Left kidney (tissue), 2 donors: Measurements from ENCODE around the gene CHKB. TPM values are rescaled to one million over a fixed set of nuclear protein-coding genes. Genes with fewer than 3 reads are reported as not detected.
"Not testable (repeated sequence)": the region's sequence is repeated elsewhere in the genome, so short reads cannot be mapped to it uniquely, and the experiment has no call there.

ENCODE experiments used
- DNase-seq: peaks from one replicate; pipeline ENCODE4 v3.0.0-alpha.2; 2013
- polyA plus RNA-seq: library from polyadenylated mRNA; unstranded; fragments of 120-200 nt; gene quantifications from one replicate; pipeline ENCODE4 v1.2.1, GENCODE V29; 2013; ENCODE audit not compliant: insufficient read length

CHKB gene
- polyA plus RNA-seq, 1 donor: 112 TPM

DNA sequence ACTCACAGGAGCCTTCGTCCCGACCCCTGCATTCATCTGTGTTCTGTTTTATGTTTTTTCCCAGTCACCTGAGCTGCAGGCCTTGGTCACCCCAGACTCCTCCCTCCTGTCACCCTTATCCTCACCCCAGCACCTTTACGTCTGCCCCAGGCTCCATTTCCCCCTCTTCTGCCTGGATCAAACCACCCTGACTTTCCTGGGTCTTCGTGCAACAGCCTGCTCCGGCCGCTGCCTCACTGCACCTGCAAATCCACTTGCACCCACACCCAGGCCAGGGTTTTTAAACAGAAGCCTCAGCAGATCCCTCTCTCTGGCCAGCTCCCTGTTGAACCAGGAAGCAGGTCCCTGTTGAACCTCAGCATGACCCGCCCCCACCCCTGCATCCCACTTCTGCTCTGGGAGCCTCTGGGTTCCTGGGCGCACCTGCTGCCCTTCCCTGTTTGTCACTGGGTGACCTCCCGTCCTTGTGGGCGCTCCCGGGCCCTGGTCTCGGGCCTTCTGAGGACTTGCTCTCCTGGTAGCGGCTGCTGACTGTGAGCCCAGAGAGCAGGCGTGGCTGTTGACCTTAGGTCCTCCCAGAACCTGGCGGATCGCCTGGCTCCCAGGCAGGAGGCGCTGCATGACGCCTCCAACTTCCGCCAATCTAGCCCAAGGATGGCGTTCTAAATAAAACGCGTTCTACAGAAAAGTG, 30.8 kb upstream of the CHKB start:
- DNase-seq: no peak

DNA sequence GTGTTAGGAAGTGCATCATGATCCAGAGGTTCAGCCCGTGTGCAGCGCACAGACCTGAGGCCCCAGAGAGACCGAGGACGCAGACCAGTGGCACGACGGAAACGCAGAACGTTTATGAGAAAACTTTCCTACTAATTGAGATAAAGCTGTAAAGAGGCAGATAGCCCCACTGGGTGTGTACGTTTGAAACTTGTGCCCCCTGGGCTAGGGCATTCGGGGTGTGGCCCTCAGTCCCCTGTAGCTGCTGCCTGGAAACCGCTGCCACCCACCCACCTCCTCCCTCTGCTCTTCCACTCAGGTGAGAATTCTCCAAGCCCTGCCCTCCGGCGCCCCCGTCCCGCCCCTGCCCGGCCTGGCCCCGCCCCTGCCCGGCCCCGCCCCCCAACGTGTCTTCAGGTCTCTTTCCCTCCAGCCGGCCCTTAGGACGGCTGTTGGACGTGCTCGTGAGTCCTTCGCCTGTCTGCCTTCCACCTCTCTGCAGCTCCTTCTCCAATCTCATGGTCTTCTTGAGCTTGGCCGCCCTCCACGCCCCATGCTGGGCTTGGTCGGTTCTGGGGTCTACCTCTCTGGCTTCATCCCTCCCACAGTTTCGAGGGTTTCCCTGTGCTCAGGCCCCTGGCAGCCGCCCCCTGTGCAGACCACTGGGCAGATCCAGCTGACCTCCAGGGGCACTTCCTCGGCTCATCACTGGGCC, 30.0 kb upstream of the CHKB start:
- no peak for DNase-seq

DNA sequence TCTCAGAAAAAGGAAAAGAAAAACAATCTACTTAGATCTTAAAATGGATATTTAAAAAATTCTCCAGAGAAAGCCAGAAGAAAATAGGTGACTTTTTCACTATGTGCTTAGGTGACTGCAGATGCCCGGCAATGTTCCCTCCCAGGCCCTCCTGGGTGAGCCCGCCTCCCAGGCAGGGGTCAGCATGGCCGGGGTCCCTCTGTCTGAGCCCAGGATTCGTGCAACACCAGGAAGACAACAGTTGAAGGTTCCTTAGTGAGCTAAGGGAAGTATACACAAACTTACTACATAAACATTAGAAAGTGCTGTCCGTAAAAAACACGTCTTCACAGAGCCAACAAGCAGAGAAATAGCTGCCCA, 29.5 kb upstream of the CHKB start:
- no peak for DNase-seq

DNA sequence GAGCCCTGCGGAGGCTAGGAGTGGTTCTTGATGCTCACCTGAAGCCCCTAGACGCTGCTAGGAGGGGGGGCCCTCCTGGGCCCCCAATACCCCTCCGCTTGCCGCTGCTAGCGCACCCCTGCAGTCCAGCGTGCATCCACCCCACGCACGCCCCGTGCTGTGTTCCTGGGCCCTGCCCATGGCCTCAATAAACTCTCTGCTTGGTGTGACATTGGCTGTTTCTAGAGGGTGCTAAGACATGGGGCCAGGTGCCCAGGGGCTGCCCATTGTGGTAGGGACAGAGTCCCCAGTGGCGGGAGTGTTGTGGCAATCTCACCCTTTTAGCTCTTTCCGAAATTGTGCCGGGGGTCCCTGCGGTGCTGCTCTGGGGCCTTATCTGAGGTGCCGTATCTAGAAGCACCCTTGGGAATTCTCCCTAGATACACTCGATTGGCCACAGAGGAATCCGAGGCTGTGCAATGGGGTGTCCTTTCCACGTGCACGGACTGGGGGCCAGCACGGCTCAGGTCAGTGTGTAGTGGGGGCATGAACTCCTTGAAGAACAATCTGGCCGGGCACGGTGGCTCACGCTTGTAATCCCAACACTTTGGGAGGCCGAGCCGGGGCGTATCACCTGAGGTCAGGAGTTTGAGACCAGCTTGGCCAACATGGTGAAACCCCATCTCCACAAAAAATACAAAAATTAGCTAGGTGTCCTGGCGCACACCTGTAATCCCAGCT, 28.9 kb upstream of the CHKB start:
- DNase-seq: no peak

DNA sequence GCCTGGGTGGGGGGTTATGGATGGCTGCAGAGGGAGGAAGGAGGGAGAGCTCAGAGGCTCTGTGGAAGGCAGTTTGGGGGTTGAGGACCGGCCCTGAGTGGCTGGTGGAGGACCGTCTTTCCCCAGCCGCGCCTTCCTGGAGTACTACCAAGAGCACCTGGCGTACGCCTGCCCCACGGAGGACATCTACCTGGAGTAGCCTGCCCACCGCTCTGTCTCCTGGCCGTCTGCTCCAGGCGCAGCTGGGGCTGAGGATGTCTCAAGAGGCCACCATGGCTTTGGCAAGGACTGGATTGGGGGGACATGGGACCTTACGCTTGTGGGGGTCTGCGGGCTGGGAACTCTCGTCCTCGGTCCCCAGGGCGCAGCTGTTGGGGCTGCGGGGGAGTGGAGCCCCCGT, 27.9 kb upstream of the CHKB start:
- no peak for DNase-seq

DNA sequence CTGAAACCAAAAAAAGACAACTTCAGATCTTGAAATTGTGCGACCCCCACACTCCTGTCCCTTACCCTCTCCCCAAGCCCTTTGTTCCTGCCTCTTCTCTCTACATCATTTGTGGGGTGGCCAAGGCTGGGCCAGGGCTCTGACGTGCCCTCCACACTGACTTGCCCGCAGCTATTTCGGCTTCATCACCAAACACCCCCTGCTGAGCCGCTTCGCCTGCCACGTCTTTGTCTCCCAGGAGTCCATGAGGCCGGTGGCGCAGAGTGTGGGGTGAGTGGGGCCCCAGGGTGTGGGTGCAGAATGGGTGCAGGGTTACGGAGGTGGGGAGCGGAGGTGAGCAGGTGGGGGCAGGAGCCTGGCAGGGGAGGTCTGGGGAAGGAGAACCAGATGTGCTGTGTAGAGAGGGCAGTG, 27.4 kb upstream of the CHKB start:
- DNase-seq: no peak

DNA sequence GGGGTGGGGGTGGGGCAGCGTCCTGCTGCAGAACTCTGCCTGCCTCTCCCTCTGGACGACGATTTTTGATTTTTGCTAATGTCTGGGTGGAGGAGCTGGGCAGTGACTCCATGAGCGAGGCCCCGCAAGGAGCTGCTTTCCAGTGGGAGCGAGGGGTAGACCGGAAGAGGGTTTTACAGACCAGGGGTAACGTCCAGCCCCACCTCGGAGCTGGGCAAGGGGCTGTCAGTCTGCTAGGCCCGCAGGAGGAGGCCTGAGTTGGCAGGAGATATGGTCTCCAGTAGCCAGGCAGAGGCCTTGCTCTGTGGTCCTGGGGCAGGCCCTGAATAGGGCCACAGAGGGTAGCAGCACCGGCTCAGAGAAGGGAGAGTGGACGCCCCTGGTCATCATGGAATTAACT, 26.9 kb upstream of the CHKB start:
- no peak for DNase-seq

DNA sequence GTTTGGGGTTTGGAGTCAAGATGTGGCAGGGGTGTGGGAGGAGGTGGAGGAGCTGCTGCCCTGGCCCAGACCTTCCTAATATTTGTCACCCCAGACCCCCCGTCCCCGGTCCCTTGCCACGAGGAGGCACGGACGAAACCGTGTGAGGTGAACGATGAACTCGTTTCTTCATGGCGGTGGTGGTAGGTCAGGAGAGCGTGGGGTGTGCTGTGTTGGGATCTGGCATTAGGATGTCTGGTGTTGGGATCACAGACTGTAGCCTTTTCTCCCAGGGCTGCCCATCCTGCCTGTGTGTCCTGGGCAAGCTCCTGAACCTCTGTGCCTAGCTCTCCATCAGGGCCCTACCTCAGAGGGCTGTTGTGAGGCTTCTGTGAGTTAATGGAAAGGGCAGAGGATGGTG, 26.3 kb upstream of the CHKB start:
- DNase-seq: no peak

DNA sequence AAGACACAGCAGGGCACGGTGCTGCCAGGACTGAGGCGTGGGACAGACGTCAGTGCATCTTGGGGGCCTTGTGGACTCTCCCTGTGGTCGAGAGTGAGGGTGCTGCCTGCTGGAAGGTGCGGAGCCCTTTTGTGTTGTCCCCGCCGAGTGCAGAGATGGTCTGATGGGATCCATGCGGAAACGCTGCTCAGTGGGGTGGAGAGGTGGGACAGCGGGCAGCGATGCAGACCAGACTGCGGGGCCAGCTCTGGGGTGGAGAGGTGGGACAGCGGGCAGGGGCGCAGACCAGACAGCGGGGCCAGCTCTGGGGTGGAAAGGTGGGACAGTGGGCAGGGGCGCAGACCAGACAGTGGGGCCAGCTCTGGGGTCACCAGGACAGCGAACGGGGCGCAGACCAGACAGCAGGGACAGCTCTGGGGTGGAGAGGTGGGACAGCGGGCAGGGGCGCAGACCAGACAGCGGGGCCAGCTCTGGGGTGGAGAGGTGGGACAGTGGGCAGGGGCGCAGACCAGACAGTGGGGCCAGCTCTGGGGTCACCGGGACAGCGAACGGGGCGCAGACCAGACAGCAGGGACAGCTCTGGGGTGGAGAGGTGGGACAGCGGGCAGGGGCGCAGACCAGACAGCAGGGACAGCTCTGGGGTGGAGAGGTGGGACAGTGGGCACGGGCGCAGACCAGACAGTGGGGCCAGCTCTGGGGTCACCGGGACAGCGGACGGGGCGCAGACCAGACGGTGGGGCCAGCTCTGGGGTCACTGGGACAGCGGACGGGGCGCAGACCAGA, 25.6 kb upstream of the CHKB start:
- not testable (repeated sequence) for DNase-seq

DNA sequence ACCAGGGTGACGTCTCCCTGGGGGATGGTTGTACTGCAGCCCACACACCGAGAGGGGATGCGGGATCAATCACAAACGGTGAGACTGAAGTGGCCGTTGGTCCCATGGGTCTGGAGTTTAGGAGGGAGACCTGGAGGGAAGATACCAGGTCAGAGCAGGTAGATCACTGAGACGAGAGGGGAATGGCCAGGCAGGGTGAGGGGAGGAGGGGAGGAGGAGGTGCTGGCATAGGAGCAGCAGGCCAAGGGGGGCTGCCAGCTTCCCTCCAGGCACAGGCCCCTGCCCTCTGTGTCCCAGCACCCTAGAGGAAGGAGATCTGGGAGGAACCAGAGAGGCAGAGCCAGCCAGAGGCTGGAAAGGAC, 25.0 kb upstream of the CHKB start:
- DNase-seq: no peak

DNA sequence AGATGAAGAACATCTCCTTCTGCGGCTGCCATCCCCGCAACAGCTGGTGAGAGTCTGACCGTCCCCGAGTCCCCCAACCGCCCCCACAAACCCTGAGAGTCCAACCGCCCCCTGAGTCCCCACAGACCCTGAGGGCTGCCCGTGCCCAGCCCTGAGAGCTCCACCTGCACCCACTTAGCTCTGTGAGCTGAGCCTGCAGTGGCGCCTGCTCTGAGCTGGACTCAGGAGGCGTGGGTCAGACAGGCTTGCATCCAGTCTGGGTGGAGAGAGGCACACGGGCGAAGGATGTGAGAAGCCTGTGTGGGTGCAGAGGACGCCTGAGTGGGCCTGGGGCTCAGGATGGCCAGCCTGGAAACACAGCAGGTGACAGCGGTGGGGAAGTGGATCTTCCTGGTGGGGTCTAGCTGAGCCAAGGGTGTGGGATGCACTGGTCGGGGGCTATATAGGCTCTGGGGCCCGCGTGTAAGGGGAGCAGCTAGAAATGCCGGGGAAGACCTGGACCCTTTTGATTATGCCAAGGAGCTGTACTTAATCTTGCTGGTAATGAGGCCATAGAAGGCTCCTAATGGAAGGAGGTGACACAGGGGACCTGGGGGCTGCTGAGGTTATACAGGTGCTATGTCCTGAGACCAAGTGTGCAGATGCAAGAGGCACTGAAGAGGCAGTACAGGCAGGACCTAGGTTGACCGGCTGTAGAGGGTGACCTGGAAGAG, 24.5 kb upstream of the CHKB start:
- no peak for DNase-seq

DNA sequence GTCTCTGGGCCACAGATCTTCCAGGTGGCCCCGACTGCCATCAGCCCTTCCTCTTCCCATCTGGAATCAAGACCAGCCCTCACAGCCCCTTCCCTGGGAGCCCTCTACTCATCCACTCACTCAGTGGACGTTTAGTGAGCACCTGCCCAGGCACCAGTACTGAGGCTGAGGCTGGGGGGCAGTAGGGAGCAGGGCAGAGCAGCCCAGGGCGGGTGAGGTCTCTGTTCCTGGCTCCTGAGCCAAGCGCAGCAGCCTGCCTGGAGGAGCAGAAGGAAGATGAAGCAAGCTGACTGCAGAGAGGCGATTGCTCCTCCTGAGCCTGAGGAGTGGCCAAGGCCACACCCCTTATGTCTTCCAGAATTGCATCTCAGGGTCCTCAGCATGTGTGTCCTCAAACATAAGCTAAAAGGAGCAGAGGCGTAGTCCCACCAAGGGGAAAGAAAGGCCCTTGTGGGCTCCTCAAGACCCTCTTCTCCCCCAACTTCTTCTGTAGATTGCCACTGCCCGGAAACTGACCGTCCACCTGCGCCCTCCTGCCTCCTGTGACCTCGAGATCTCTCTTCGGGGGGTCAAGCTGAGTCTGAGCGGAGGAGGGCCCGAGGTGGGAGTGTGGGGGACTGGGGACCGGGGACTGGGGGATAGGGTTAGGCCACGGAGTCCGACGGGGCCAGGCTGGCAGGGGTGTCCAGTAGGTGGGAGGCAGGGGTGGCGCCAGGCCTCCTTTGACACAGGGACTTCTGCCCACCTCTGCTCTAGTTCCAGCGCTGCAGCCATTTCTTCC, 23.7 kb upstream of the CHKB start:
- no peak for DNase-seq

DNA sequence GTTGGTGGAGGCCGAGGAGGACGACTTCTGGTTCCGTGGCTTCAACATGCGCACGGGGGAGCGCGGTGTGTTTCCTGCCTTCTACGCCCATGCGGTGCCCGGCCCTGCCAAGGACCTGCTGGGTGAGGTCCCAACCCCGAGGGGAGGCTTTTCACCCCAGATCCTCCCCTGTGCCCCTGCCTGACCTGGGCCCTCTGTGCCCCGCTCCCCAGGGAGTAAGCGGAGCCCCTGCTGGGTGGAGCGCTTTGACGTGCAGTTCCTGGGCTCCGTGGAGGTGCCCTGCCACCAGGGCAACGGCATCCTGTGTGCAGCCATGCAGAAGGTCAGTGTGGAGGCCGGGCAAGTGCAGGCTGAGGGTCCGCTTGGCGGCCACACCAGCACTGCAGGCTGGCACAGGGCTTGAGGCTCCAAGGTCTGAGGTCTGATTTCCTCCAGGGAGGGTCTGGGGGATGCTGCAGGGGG, 23.0 kb upstream of the CHKB start:
- no peak for DNase-seq

DNA sequence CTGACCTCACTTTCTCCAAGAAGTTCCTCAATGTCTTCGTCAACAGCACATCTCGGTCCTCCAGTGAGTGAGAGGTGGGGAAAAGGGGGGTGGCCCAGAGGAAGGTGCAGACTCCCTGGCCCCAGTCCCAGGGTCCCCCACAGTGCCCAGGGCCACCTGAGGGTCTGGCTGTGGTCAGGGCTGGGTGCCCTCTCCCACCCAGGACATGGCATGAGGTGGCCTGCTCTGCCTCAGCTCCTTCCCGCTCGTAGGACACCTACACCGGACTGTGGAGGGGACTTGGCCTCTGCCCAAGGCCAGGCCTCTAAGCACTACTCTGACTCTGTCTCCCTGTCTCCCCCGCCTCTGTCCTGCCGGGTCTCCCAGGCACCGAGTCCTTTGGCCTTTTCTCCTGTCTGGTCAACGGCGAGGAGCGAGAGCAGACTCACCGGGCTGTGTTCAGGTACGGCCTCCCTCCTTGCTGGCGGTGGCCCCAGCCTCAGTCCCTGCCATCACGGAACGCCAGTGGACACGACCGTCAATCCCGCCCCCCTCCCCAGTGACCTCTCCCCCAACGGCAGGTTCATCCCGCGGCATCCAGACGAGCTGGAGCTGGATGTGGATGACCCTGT, 22.5 kb upstream of the CHKB start:
- DNase-seq: no peak

DNA sequence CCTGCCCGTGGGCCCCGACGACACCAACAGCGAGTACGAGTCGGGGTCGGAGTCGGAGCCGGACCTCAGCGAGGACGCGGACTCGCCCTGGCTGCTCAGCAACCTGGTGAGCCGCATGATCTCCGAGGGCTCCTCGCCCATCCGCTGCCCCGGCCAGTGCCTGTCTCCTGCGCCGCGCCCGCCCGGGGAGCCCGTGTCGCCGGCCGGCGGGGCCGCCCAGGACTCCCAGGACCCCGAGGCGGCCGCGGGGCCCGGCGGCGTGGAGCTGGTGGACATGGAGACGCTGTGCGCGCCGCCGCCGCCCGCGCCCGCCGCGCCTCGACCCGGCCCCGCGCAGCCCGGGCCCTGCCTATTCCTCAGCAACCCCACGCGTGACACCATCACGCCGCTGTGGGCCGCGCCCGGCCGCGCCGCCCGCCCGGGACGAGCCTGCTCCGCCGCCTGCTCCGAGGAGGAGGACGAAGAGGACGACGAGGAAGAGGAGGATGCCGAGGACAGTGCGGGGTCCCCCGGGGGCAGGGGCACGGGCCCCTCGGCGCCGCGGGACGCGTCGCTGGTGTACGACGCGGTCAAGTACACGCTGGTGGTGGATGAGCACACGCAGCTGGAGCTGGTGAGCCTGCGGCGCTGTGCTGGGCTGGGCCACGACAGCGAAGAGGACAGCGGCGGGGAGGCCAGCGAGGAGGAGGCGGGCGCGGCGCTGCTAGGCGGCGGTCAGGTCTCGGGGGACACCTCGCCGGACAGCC, 21.8 kb upstream of the CHKB start:
- DNase-seq: no peak

DNA sequence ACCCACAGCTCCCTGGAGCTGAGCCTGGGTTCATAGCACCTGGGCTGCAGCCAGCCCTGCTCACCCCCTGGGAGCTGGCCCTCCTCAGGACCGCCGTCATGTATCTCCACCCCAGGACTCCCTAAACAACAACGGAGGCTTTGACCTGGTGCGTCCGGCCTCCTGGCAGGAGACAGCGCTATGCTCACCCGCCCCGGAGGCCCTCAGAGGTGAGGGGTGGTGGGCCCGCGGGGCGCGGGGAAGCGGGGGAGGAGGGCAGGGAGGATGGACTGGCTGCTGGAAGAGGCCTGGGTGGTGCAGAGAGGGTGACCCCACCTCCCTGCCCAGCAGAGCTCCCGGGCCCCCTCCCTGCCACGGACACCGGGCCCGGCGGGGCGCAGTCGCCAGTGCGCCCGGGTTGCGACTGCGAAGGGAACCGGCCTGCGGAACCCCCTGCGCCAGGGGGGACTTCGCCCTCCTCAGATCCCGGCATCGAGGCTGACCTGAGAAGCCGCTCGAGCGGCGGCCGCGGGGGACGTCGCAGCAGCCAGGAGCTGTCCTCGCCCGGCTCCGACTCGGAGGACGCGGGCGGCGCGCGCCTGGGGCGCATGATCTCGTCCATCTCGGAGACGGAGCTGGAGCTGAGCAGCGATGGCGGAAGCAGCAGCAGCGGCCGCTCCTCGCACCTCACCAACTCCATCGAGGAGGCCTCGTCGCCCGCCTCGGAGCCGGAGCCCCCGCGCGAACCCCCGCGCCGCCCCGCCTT, 21.0 kb upstream of the CHKB start:
- DNase-seq: no peak

DNA sequence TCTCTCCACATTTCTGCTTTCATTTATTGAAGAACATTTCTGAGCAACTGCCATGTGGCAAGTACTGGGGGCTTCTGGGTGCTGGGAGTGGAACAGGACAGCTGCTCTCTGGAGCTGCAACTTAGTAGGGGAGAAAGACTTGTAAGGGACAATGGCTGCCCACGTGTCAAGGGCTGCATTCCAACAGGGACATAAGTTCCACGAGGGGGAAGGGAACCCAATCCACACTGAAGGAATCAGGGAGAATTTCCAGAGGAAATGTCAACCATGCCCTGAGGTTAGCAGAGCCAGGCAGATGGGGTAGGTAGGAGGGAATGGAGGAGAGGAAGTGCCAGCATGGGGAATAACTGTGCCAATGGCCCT, 19.7 kb upstream of the CHKB start:
- DNase-seq: no peak

DNA sequence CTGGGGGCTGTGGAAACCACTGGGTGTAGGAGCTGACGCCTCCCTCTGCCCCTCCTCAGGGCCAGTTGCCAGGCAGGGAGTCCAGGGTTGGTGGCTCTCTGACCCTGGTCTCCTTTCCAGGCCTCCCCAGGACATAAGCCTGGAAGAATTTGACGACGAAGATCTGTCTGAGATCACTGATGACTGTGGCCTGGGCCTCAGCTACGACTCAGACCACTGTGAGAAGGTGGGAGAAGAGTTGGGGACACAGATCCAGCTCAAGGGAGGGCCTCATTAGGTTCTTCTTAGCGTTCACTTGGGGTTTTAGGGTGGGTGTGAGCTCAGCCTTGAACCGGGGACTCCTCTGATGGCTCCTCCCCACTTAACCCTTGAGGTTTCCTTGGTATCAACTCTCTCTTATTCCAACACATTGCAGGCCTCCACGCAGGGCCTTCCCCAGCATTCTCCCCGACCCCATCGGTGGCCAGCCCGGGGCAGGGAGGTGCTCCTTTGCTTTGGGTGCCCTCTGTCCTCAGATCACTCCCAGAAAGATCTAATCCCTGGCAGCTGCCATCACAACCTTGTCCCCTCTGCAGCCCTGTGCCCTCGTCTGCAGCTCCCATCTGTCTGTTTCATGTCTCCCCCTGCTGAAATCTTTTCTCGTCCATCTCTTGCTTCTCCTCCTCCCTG, 19.2 kb upstream of the CHKB start:
- DNase-seq: no peak
